ENCODE results near the gene AVPR2.

DNA sequence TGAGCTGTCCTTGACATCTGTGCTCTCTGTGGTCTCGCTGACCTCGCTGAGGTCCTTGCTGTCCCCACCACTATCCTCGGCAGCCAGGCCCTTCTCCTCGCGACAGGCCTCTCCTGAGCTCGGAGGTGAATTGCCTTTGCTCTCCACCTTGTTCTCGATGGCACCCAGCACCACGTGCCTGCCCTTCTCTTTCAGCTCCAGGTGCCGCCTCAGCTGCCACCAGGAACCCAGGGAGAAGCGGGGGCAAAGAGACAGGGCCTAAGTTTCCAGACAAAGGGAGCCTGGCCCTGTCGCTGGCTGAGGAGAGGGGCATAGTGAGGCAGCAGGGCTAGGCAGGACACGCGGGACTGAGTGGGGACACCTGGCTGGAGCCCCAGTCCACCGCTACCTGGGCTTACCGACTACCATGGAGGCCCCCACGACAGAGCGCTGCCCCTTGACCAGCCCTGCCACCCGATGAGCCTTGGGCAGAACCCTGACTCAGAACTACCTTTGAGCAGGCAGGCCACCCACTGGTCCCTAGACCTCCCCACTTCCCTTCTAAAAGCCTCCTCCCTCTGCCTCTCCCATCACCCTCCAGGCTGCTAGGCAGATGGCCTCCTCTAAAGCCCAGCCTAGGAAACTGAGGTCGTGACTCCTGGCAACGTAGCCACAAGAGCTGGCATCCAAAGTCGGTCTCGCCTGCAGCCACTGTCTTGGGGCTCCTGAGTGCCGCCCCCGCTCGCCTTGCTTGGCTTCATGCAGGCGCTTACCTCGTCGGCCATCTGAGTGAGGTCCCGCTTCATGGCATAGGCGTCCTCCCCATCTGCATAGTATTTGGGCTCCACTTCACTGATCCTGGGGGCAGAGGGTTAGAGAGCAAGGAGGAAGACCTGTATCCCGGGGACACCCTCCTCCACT, 25.8 kb downstream of the AVPR2 start:
- TF ChIP-seq POLR2AphosphoS5 (IDR thresholded peaks at IDR 0.05; ENCODE audit: low read depth, low read length): no peak; the same call in 1 of the 2 replicates
- TF ChIP-seq, protein P1, sequence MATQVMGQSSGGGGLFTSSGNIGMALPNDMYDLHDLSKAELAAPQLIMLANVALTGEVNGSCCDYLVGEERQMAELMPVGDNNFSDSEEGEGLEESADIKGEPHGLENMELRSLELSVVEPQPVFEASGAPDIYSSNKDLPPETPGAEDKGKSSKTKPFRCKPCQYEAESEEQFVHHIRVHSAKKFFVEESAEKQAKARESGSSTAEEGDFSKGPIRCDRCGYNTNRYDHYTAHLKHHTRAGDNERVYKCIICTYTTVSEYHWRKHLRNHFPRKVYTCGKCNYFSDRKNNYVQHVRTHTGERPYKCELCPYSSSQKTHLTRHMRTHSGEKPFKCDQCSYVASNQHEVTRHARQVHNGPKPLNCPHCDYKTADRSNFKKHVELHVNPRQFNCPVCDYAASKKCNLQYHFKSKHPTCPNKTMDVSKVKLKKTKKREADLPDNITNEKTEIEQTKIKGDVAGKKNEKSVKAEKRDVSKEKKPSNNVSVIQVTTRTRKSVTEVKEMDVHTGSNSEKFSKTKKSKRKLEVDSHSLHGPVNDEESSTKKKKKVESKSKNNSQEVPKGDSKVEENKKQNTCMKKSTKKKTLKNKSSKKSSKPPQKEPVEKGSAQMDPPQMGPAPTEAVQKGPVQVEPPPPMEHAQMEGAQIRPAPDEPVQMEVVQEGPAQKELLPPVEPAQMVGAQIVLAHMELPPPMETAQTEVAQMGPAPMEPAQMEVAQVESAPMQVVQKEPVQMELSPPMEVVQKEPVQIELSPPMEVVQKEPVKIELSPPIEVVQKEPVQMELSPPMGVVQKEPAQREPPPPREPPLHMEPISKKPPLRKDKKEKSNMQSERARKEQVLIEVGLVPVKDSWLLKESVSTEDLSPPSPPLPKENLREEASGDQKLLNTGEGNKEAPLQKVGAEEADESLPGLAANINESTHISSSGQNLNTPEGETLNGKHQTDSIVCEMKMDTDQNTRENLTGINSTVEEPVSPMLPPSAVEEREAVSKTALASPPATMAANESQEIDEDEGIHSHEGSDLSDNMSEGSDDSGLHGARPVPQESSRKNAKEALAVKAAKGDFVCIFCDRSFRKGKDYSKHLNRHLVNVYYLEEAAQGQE (IDR thresholded peaks at IDR 0.05; ENCODE audit: insufficient read depth in 1 of 2, low read depth in 2 of 2, low read length in 2 of 2): no peak
- TF ChIP-seq SIN3A (IDR thresholded peaks at IDR 0.05; ENCODE audit: borderline replicate concordance, insufficient read depth, low read length): no peak
- no peak for TF ChIP-seq TAF1 (IDR thresholded peaks at IDR 0.05; ENCODE audit: borderline replicate concordance, insufficient read depth, low read length)
- TF ChIP-seq FOXP2 (optimal IDR thresholded peaks at IDR 0.05; ENCODE audit: borderline replicate concordance, extremely low read depth, extremely low read length, insufficient read depth): no peak
